Activated naive CD4-positive, alpha-beta T cell treated with Interleukin-2 at 50 U/mL for 16 hours (primary cell): ENCODE measurements around the gene ATP5PO.
"Not testable (repeated sequence)": the region's sequence is repeated elsewhere in the genome, so short reads cannot be mapped to it uniquely, and the experiment has no call there.

Experiments used
- DNase-seq: peaks from one replicate; pipeline ENCODE4 v3.0.0-alpha.2; 2020

ATP5PO gene

GRCh38 chr21:33940164-33940880 is 24.7 kb upstream of the ATP5PO start:
- no peak for DNase-seq

DNA sequence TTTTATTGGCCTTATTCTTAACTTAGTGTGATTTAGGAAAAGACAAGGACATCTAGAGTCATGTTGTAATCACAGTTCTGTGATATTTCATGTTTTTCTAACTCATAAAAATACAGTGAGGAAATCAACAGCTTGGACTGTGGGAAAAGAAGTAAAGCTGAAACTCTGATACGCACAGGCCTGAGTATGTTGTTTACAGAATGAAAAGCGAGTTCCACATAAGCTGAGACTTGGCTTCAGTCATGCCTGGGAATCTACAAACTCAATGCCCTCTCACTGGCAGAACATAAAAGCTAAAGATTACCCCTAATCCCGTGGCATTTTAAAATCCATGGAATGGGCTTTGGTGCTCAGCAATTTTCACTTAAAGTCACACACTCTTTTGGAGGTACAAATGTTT is 23.6 kb upstream of the ATP5PO start:
- no peak for DNase-seq

GRCh38 chr21:33938381-33938780 is 22.8 kb upstream of the ATP5PO start:
- DNase-seq, result no peak

- peak; percentile 48 for DNase-seq
Measured at GRCh38 chr21:33937931-33938339, 22.3 kb upstream of the ATP5PO start.

DNA sequence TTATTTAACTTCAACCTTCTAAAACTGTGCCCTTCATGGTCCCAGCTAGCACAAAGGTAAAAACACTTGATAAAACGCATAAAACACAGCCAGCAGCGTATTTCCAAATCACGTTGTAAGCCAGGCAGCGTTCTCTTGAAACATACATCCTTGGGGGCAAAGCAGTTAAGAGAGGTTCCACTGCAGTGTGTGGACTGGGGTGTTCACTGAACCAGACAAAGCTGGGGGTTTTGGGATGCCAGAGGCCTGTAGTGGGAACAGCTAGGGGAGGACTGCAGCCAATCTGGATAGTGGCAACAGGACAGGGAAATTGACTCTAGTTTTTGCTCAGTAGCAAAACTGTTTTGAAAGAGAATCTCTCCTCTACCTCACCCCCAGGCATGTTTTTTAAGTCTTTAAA is 21.5 kb upstream of the ATP5PO start:
- DNase-seq, result no peak

- DNase-seq, result no peak
Measured at GRCh38 chr21:33936301-33937038, 20.9 kb upstream of the ATP5PO start.

GRCh38 chr21:33932731-33933130 is 17.1 kb upstream of the ATP5PO start:
- no peak for DNase-seq

- DNase-seq, result no peak
Measured at GRCh38 chr21:33931799-33932390, 16.3 kb upstream of the ATP5PO start.

GRCh38 chr21:33931052-33931798 is 15.6 kb upstream of the ATP5PO start:
- DNase-seq, result peak; percentile 74

DNA sequence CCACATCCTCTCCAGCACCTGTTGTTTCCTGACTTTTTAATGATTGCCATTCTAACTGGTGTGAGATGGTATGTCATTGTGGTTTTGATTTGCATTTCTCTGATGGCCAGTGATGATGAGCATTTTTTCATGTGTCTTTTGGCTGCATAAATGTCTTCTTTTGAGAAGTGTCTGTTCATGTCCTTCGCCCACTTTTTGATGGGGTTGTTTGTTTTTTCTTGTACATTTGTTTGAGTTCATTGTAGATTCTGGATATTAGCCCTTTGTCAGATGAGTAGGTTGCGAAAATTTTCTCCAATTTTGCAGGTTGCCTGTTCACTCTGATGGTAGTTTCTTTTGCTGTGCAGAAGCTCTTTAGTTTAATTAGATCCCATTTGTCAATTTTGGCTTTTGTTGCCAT is 10.6 kb upstream of the ATP5PO start:
- not testable (repeated sequence) for DNase-seq

- no peak for DNase-seq
Measured at GRCh38 chr21:33924766-33925100, 9.1 kb upstream of the ATP5PO start.

DNA sequence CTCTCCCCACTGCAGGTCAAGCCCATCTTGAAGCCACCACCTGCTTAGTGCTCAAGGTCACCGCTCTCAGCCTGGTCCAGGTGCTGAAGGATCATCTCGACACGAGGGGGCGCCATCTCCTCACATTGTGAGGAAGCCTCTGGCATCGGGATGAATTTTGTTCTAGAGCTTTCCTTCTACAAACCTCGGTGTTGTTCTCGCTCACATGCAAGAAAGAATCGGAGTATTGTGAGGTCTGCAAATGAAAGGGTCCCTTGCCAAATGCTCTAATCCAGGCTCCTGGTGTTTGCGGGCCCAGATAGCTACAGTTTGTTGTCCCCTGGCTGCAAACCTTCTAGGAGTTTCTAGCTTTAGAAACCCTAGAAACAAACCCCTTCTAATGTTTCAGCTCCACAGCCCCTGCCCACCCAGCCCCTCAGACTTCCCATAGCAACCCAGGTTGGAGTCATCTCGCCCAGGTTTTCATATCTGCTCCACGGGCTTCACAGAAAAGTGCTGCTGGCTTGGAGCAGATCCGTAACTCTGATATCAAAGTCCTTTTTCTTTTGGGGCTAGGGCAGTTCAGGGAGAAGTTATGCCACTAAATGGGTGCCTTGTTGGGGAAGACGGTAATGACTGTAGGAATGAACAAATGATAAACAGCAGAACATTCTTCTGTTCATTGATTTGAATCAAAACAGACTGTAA is 8.6 kb upstream of the ATP5PO start:
- DNase-seq, result peak; percentile 89

DNA sequence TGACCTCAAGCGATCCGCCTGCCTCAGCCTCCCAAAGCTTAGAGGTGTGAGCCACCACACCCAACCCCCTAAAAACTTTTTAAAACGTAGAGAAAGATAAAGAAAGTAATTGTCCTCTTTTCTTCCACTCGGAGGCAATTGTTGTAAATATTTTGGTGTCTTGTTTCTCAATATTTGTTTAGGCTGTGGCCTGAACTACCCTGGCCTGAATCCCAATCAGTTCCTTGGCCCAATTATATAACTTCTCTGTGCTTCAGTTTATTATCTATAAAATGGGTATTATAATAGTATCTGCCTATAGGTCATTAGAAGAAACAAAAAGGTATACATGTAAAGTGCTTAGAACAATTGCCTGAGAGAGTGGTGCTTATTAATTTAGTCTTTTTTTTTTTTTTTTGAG is 1.8 kb upstream of the ATP5PO start:
- no peak for DNase-seq

DNA sequence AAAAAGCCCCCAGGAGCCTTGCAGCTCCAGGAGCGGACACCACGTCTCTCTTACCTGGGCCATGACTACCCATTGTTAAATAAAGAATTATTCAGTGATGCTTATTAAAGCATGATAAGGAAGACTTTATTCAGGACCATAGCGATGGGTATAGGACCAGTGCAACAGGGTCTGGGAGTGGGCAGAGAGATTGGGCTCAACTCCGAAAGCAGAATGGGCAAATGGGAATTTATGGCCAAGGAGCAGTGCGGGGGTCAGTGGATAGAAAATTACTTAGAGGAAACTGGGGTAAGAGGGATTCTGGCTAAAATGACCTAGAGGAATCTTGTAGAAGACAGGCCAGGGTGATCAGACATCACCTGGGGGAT is 580 bp upstream of the ATP5PO start:
- DNase-seq, result no peak

- DNase-seq, result no peak
Measured at GRCh38 chr21:33914188-33914587, 1.4 kb downstream of the ATP5PO start.

GRCh38 chr21:33909756-33910155 is 5.8 kb downstream of the ATP5PO start:
- DNase-seq, result no peak

GRCh38 chr21:33908760-33909159 is 6.8 kb downstream of the ATP5PO start:
- peak; percentile 45 for DNase-seq

DNA sequence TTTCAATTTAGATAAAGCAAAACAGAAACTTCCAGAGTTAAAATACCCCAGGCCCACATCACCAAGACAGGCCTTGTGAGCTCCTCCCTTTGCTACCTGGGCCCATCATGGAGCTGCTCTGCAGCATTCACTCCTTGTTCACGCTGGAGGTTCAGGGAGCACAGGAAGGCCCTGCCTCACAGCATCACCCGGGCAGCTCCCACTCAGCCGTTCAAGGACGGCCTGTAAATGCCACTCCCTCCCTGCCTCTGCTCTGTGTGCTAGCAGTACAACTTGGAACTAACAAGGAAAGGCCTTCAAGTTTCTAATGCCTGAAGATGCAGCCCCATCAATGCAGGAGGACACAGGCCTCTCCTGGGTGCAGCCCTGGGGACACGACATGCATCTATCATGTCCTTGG is 11.6 kb downstream of the ATP5PO start:
- no peak for DNase-seq

GRCh38 chr21:33902349-33902748 is 13.3 kb downstream of the ATP5PO start:
- DNase-seq, result no peak

DNA sequence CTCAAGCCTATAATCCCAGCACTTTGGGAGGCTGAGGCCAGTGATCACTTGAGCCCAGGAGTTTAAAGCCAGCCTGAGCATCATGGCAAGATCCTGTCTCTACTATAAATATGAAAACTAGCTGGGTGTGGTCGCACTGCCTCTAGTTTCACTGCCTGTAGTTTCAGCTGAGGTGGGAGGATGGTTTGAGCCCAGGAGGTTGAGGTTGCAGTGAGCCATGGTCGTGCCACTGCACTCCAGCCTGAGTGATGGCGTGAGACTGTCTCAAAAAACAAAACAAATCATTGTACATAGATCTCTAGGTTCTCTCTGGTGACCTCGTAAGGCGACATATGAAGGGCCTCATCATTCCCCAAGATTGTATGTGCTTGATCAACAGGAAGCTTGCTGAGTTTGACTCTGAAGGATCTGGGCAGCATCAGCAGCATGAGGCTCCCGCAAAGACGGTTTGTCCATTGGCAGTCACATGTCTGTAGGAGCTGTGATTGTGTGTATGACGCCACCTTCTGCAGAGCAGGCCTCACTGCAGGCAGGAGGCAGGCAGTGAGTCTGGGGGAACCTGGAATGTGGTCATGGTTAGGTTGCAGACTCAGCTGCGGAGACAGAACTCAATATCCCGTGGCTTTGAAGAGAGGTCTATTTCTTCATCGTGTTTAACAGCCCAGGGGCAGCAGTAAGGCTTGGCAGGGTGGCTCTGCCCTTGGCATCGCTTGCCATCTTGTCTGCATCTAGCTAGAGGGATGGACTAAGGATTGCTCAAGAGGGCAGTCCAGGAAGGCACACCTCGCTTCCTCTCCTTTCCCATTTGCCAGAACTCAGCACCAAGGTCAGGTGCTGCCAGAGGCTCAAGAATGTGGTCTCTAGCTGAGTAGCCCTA is 14.0 kb downstream of the ATP5PO start:
- DNase-seq, result no peak

GRCh38 chr21:33899199-33899598 is 16.4 kb downstream of the ATP5PO start:
- no peak for DNase-seq

GRCh38 chr21:33898586-33898985 is 17.0 kb downstream of the ATP5PO start:
- no peak for DNase-seq
